Chondrocyte (in vitro differentiated cells): Measurements from ENCODE around the gene ZSCAN9. TPM values are rescaled to one million over a fixed set of nuclear protein-coding genes. Genes with fewer than 3 reads are reported as not detected.

Source experiments
- DNase-seq: peaks from one replicate; pipeline ENCODE4 v3.0.0; 2021; ENCODE audit warnings: mixed read lengths, low spot score
- H3K27ac Mint-ChIP-seq: one replicate; pipeline ENCODE4 v1.8.0; 2021; ENCODE audit warnings: mild to moderate bottlenecking, moderate library complexity, mixed read lengths; ENCODE audit not compliant: unreplicated experiment
- H3K27me3 Mint-ChIP-seq: 2 replicates; pipeline ENCODE4 v1.8.0; 2021; ENCODE audit warnings: low read depth, mixed read lengths
- H3K36me3 Mint-ChIP-seq: 2 replicates; pipeline ENCODE4 v1.8.0; 2021; ENCODE audit warnings: low read depth, mixed read lengths
- H3K4me1 Mint-ChIP-seq: 2 replicates; pipeline ENCODE4 v1.8.0; 2021; ENCODE audit warnings: low read depth, mild to moderate bottlenecking, mixed read lengths
- H3K4me3 Mint-ChIP-seq: one replicate; pipeline ENCODE4 v1.8.0; 2021; ENCODE audit warnings: mild to moderate bottlenecking, moderate library complexity, mixed read lengths; ENCODE audit not compliant: unreplicated experiment
- H3K9me3 Mint-ChIP-seq: 2 replicates; pipeline ENCODE4 v1.8.0; 2021; ENCODE audit warnings: low read depth, mixed read lengths
- long read RNA-seq: library from polyadenylated mRNA; stranded (forward); transcript quantifications from one replicate; pipeline ENCODE4 v2.0.0, GENCODE V29; 2021
- total RNA-seq: library from RNA; stranded (reverse); gene quantifications from 3 replicates; pipeline ENCODE4 v1.2.1, GENCODE V29; 2021
- TF ChIP-seq, protein P1 (sequence below): fragments of 200-600 bp; sonication (generic); IDR thresholded peaks from 2 replicates; pipeline ENCODE4 v1.5.0; 2021; ENCODE audit warnings: antibody characterized with exemption, mild to moderate bottlenecking, moderate library complexity

The ZSCAN9 gene
- 12.1 to 13.0 TPM (median 12.8 TPM) in 3 replicates for total RNA-seq
- long read RNA-seq, partial matches to known transcripts, result 1 of 10 reads
- long read RNA-seq, other reads (novel, unspliced or antisense), result 2 of 10 reads

DNA sequence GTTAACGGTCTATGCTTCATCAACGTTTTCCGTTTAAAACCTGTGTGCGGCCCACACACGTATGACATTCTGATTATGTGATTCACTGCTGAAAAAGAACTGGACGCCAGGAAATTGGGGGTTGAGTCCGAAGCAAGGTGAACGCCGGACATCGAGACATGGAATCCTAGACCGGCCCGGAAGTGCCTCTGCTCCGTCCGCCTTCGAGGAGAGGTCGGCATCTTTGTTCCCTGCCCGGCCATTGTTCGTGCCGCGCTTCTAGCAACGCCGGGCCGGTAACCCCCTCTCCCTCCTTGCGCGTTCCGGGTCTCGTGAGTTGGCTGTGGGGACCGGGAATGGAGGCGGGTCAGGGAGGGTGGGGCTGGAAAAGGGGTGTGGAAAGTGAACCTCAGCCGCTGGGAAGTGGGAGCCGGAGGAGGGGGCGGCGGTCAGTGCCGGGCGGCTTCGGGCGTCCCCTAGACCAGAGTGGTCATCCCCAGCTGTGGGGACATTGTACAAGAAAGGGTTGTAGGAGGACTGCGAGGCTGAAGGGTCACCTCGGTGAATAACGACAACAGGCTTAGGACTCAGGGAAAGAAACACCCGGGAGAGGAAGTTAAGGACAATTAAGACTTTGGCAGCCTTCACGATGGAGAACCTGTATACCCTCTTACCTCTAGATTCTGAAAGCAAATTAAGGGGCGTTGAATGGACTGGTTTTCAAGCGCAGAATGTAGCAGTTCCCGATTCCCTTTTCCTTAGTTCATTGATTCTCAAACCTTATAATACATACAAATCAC is at the start of gene ZSCAN9:
ZSCAN9 (plus strand) TSS at position 220 of the 779 bp plus-strand sequence. CDS start 1,810 bp downstream, outside the sequence.
- Mint-ChIP-seq H3K27me3 (peaks cover 10% of the 10 kb centered on the region), H3K4me3 (peak within 1 kb of the TSS; percentile 92)

DNA sequence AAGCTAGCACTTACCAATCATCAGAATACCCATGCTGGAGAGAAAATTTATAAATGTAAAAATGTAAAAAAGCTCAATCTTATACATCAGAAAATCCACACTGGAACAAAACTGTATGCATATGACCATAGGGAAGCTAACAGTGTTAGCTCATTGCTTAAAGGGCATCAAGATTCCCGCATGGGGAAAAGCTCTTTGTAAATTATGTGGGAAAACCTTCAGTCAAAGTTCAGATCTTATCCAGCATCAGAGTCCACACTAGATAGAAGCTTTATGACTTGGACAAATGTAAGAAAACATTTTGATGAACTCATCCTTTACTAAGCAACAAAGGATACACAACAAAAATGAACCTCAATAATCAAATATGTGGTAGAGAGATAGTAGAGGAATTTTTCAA is 48.7 kb upstream of the ZSCAN9 start:
- Mint-ChIP-seq H3K4me3 (no peak overlapping the region), H3K4me1 (no peaks in the 10 kb centered on the region), H3K27ac (no peak overlapping the region), H3K36me3 (peaks cover 2% of the 10 kb centered on the region), H3K27me3 (peaks cover 9% of the 10 kb centered on the region), H3K9me3 (peaks cover 10% of the 10 kb centered on the region)
- no peak for DNase-seq
- TF ChIP-seq, protein P1, sequence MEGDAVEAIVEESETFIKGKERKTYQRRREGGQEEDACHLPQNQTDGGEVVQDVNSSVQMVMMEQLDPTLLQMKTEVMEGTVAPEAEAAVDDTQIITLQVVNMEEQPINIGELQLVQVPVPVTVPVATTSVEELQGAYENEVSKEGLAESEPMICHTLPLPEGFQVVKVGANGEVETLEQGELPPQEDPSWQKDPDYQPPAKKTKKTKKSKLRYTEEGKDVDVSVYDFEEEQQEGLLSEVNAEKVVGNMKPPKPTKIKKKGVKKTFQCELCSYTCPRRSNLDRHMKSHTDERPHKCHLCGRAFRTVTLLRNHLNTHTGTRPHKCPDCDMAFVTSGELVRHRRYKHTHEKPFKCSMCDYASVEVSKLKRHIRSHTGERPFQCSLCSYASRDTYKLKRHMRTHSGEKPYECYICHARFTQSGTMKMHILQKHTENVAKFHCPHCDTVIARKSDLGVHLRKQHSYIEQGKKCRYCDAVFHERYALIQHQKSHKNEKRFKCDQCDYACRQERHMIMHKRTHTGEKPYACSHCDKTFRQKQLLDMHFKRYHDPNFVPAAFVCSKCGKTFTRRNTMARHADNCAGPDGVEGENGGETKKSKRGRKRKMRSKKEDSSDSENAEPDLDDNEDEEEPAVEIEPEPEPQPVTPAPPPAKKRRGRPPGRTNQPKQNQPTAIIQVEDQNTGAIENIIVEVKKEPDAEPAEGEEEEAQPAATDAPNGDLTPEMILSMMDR, result no peak

More for the DNA sequence above, at the start of gene ZSCAN9:
- H3K9me3 Mint-ChIP-seq, result no peaks in the 10 kb centered on the region
- H3K36me3 Mint-ChIP-seq, result peaks cover 19% of the 10 kb centered on the region
- TF ChIP-seq, protein P1, result no peak
- peak within 1 kb of the TSS; percentile 85 for H3K27ac Mint-ChIP-seq
- peaks cover 18% of the 10 kb centered on the region for H3K4me1 Mint-ChIP-seq
- DNase-seq, result no peak

DNA sequence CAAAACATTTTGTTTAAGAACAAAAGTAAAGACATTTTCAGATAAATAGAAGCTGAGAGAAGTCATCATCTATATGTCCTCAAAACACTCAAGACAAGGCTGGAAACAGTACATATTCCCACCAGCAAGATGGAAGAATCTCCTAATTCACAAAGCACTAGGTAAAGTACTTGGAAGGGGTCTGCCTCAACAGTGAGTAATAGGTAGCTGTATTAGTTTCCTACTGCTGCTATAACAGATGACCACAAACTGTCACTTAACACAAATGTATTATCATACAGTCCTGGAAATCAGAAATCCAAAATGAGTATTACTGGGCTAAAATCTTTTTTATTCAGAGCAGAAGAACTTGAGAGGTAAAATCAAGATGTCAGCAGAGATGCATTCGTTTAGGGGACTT is 42.8 kb upstream of the ZSCAN9 start:
- H3K4me1 Mint-ChIP-seq, result no peaks in the 10 kb centered on the region
- peaks cover 6% of the 10 kb centered on the region for H3K27me3 Mint-ChIP-seq
- no peak overlapping the region for H3K4me3 Mint-ChIP-seq
- H3K36me3 Mint-ChIP-seq, result no peaks in the 10 kb centered on the region
- no peak overlapping the region for H3K27ac Mint-ChIP-seq
- H3K9me3 Mint-ChIP-seq, result peaks cover 31% of the 10 kb centered on the region
- DNase-seq, result no peak
- TF ChIP-seq, protein P1, result no peak

DNA sequence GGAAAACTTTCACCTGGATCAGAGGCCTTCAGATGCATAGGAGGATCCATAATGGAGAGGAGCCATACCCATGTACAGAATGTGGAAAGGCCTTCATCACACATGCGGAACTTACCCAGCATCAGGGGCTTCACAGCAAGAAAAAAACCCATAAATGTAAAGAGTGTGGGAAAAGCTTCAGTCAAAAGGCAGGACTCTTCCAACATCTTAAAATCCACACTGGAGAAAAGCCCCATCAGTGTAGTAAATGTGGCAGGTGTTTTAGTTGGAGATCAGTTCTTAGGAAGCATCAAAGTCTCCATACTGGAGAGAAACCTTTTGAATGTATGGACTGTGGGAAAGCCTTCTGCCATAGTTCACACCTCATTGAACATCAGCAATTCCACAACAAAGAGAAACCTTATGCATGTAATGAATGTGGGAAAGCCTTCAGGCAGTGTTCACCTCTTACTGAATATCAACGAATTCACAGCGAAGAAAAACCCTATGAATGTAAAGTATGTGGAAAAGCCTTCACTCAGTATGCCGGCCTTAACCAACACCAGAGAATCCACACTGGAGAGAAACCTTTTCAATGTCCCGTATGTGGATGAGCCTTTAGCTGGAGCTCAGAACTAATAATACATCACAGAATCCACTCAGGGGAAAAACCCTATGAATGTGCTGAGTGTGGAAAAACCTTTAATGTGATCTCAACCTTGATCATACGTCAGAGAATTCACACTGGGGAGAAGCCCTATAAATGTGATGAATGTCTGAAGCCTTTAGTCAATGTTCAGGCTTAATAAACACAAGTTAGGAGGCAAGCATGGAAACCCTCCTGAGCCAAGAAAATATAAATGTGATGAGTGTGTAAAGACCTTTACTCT is 36.7 kb upstream of the ZSCAN9 start:
- Mint-ChIP-seq H3K4me3 (no peak overlapping the region), H3K27ac (no peak overlapping the region), H3K4me1 (no peaks in the 10 kb centered on the region), H3K27me3 (no peaks in the 10 kb centered on the region), H3K36me3 (peaks cover 10% of the 10 kb centered on the region), H3K9me3 (peaks cover 62% of the 10 kb centered on the region)
- TF ChIP-seq, protein P1, result no peak
- DNase-seq, result no peak

DNA sequence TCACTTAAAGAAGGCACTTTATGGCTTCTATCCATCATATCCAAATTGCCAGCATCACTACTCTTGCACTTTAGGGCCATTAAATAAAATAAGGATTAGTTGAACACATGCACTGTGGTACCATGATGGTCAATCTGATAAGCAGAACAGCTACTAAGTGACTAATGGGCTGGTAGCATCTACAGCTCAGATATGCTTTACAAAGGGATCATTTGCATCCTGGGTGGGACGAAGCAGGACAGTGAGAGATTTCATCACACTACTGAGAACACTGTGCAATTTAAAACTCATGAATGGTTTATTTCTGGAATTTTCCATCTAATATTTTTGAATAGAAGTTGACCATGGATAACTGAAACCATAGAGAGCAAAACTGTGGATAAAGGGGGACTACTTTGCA is 25.1 kb upstream of the ZSCAN9 start:
- no peaks in the 10 kb centered on the region for H3K4me1 Mint-ChIP-seq
- no peak overlapping the region for H3K27ac Mint-ChIP-seq
- H3K36me3 Mint-ChIP-seq, result peaks cover 6% of the 10 kb centered on the region
- H3K4me3 Mint-ChIP-seq, result no peak overlapping the region
- H3K27me3 Mint-ChIP-seq, result peaks cover 18% of the 10 kb centered on the region
- TF ChIP-seq, protein P1, result no peak
- peaks cover 29% of the 10 kb centered on the region for H3K9me3 Mint-ChIP-seq
- DNase-seq, result no peak
